ENCODE results near the gene WDR26. TPM values are rescaled to one million over a fixed set of nuclear protein-coding genes. Genes with fewer than 3 reads are reported as not detected.

The WDR26 gene
- total and polyA plus RNA-seq, 2 of the 4 experiments (the other 2 are of a cell fraction), result 23.8 to 46.4 TPM

DNA sequence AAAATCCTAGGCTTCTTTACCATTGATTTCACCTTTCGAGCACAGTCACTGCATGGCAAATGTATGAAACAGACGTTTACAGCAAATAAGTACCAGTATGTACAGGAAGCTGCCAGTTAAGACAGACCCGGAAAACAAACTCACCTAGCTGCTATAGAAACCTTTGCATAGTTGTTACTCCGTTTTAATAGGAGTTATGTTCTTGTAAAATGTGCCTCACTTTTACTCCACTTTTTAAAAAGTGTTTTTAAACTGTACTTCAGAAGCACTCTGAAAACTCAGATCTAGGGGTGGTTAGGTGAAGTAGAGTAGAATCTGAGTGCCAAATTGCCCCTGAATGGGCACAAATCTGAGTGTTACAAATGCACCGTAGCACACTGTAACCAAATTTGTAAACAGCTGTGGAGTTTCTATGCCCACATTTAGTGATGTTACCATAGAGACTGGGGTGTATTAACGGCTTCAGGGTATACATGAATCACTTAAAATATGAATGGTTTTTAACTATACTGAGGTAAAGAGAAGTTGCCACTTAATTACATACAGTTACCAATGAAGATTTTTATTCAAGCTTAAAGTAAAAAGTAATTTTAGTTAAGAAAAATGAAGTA, 47.2 kb downstream of the WDR26 start:
- no peak overlapping the region for H3K14ac ChIP-seq (replicated peaks; ENCODE audit: low read depth, low read length)
- H3K4me1 ChIP-seq (ENCODE audit: control insufficient read depth, insufficient read depth, low read length), result no peaks in the 10 kb centered on the region
- peaks cover 1% of the 10 kb centered on the region; the same call in 1 of the 2 replicates for H4K20me1 ChIP-seq (ENCODE audit: insufficient read depth, low read length)
- intact Hi-C loops (cut with micrococcal nuclease), result no loop called here
- no CpG with 5 or more reads among the region's 6 CpGs for WGBS, 2 experiments (ENCODE audit: extremely low coverage in 2 of 2, insufficient read length in 1 of 2)
- H3K79me1 ChIP-seq (ENCODE audit: low read depth in 1 of 2, low read length in 2 of 2), result peaks cover 10 to 18% of the 10 kb centered on the region in 2 experiments; a peak in 3 of 4 replicates
- ChIA-PET POLR2A (ENCODE audit: unreplicated experiment) (no interaction called here), CTCF (no interaction called here)
- no peak overlapping the region for H2BK120ac ChIP-seq (ENCODE audit: low read depth, low read length)
- no peak overlapping the region for H2AFZ ChIP-seq (replicated peaks; ENCODE audit: low read length, poor library complexity)
- no peak overlapping the region for H2AK9ac ChIP-seq (replicated peaks; ENCODE audit: low read depth, low read length, poor library complexity)
- H4K5ac ChIP-seq (ENCODE audit: low read depth, low read length), result no peak overlapping the region
- H2BK15ac ChIP-seq (ENCODE audit: low read depth, low read length), result no peak overlapping the region
- H3K36me3 ChIP-seq (ENCODE audit: control insufficient read depth, insufficient read depth, low read length), result peaks cover 30% of the 10 kb centered on the region
- H4K91ac ChIP-seq (ENCODE audit: insufficient read depth, low read depth, low read length), result no peak overlapping the region
- dilution Hi-C loops (cut with HindIII; ENCODE audit: low sequenced_read_pairs, unreplicated experiment), result no loop called here
- no peak overlapping the region for H4K8ac ChIP-seq (ENCODE audit: low read depth in 2 of 2, low read length in 2 of 2)
- no peak overlapping the region for H3K27ac ChIP-seq (ENCODE audit: insufficient read depth, low read length)
- H3K27me3 ChIP-seq (ENCODE audit: control insufficient read depth, insufficient read depth, low read length), result no peaks in the 10 kb centered on the region
- H3K4ac ChIP-seq (ENCODE audit: low read depth, low read length), result no peak overlapping the region
- no peak overlapping the region for H2BK20ac ChIP-seq (ENCODE audit: low read depth, low read length)
- H3K56ac ChIP-seq (ENCODE audit: extremely low read depth, insufficient read depth, low read length), result no peak overlapping the region
- no peak overlapping the region for H2AK5ac ChIP-seq (ENCODE audit: low read depth, low read length)
- H3K4me3 ChIP-seq (ENCODE audit: insufficient read depth, low read depth, low read length), result no peak overlapping the region
- H2BK5ac ChIP-seq (ENCODE audit: low read depth, low read length, poor library complexity, severe bottlenecking), result no peak overlapping the region
- H3K9me1 ChIP-seq (ENCODE audit: insufficient read depth, low read length), result no peaks in the 10 kb centered on the region
- no peak overlapping the region for H3K9ac ChIP-seq (ENCODE audit: low read depth, low read length)
- ATAC-seq (ENCODE audit: low read depth), result no peak
- 0 out of 2 replicates have a peak overlapping the region, but pooled peaks have one; percentile 23 for H3K23ac ChIP-seq (ENCODE audit: low read depth, low read length)
- no peak overlapping the region for H3K18ac ChIP-seq (ENCODE audit: low read depth, low read length)
- in situ Hi-C loops (cut with MboI; ENCODE audit: low sequenced_read_pairs), result no loop called here
- no peak for DNase-seq
- TF ChIP-seq, protein P1, sequence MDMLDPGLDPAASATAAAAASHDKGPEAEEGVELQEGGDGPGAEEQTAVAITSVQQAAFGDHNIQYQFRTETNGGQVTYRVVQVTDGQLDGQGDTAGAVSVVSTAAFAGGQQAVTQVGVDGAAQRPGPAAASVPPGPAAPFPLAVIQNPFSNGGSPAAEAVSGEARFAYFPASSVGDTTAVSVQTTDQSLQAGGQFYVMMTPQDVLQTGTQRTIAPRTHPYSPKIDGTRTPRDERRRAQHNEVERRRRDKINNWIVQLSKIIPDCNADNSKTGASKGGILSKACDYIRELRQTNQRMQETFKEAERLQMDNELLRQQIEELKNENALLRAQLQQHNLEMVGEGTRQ (IDR thresholded peaks at IDR 0.05; ENCODE audit: low read depth, low read length), result no peak
- TF ChIP-seq RCOR1 (IDR thresholded peaks at IDR 0.05; ENCODE audit: insufficient replicate concordance, low read length) (no peak), SMC3 (IDR thresholded peaks at IDR 0.05; ENCODE audit: low read depth, low read length) (no peak)
- BruUV-seq (replicated peaks), result no TSS peak
- no peak overlapping the region for H3K4me2 ChIP-seq (ENCODE audit: low read depth, low read length)
- H3K9me3 ChIP-seq (ENCODE audit: control insufficient read depth, insufficient read depth, low read length), result no peaks in the 10 kb centered on the region
